HG02870 (cell line): Measurements from ENCODE around the gene SLC25A34.

Source experiments
- ATAC-seq: cut with Tn5 transposase; IDR thresholded peaks from one replicate; pipeline ENCODE4 v1.9.1; 2021; ENCODE audit warnings: mild to moderate bottlenecking, moderate library complexity; ENCODE audit not compliant: unreplicated experiment

The SLC25A34 gene

DNA sequence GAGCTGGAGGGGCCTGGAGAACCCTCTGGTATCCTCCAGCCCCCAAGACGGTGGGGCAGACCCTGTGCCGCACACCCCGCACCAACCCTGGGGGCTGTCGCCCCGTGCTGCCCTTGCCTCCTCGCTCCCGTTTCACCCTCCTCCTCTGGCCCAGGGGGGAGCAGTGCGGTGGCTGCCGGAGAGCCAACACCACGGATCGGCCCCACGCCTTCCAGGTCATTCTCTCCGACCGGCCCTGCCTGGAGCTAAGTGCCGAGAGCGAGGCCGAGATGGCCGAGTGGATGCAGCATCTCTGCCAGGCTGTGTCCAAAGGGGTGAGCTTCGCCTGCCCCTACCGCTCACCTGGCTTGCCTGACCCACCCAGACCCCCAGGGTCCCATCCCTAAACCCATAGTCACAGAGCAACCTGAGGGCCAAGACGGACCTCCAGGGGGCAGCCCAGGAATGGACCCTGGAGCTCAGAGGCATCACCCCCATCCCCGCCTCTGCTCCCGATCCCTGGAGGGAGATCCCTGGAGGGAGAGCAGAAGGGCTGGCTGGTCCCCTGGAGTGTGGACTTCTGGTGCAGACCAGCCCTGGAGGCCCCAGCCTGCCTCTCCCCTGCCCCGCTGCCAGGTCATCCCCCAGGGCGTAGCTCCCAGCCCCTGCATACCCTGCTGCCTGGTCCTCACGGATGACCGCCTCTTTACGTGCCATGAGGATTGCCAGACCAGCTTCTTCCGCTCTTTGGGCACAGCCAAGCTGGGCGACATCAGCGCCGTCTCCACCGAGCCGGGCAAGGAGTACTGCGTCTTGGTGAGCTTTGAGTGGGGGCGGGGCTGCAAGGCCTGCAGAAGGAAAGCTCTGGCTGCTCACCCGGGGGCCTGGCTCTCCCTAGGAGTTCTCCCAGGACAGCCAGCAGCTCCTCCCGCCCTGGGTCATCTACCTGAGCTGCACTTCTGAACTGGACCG, 4.0 kb upstream of the SLC25A34 start:
- no peak for ATAC-seq

DNA sequence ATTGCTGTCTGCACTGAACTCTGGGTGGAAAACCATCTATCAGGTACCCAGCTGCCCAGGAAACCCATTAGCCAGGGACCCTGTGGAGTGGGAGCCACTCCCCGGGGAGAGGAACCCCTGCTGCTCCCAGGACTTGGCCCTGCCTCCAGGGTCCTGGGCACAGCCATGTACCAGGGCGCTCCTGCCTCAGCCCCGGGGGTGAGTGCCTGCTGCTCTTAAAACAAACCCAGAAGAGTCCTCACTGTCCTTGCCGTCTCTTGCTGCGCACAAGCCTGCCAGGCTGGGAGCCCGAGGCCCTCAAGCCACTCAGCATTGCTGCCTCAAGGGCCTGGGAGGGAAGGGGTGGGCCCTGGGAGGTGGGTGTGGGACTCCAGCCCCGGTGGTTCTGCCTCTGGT, 3.4 kb upstream of the SLC25A34 start:
- ATAC-seq, result no peak

DNA sequence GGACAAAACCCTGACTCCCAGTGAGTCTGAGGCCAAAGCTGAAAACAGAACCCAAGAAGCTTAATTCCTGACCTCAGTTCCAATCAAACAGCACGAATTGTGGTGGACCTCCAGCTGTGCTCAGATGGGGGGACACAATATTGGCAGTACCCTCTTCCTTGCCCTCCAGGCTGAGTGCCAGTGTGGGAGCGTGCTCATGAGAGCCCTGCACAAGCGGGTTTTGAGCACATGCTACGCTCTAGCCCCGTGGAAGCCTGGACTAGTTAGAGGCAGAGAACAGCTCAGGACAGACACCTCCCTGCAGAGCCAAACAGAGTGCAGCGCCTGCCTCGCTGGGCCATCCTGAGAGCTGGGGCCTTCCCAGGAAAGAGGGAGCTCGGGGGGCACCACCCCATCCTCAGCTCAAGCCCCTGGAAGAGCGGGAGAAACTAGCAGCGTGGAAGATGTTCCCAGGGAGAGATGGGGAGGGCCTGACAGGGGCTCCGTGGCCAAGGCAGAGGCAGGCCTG, 2.8 kb upstream of the SLC25A34 start:
- ATAC-seq, result no peak

DNA sequence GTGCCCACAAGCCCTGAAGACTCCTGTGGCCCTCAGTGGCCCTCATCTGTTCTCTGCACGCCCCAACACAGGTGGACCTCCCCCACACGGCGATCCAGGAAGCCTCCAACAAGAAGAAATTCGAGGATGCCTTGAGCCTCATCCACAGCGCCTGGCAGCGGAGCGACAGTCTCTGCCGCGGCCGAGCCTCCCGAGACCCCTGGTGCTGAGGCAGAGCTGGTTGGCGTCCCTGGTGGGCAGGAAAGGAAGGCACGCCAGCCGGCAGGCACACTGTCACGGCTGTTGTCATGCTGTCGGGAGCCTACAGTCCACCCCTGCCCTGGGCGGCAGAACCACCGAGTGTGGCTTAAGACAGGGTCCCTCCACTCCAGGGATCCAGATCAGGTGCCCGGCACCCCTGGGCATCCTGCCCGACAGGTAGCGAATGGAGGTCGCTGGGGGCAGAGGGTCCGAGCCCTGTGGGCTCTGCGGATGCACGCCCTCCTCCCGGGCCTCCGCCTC, 2.3 kb upstream of the SLC25A34 start:
- ATAC-seq, result no peak

DNA sequence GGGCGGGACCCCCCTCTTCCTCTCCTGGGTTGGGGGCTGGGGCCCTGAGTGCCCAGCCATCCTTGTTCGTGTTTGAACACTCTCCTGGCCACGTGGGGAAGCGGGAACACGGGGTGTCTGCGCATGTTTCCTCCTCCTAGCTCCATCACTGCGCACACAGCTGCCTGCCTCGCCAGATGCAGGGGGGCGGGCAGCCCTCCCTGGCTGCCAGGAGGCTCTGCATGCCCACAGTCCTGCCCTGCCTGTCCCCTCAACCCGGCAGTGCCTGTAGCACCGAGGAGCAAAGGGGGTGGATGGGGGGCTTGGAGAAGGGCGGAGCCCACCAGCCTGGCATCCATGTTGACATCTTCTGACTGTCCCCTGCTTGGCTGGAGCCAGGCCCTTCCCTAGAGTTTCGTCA, 1.8 kb upstream of the SLC25A34 start:
- no peak for ATAC-seq

DNA sequence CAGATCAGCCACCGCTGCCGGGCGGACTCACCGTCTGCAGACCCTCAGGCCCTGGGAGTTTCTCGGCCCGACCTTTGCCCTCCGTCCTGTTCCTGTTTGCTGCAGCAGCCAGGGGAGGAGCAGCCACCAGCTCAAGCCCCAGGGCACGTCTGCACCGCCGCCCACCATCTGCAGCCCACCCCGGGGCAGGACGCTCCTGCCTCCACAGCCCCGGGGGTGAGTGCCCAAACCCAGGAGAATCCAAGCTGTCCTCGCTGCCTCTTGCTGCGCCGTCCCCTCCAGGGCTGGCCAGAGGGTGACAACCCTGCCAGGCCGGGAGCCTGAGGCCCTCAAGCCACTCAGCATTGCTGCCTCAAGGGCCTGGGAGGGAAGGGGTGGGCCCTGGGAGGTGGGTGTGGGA, 1.2 kb upstream of the SLC25A34 start:
- ATAC-seq, result no peak

DNA sequence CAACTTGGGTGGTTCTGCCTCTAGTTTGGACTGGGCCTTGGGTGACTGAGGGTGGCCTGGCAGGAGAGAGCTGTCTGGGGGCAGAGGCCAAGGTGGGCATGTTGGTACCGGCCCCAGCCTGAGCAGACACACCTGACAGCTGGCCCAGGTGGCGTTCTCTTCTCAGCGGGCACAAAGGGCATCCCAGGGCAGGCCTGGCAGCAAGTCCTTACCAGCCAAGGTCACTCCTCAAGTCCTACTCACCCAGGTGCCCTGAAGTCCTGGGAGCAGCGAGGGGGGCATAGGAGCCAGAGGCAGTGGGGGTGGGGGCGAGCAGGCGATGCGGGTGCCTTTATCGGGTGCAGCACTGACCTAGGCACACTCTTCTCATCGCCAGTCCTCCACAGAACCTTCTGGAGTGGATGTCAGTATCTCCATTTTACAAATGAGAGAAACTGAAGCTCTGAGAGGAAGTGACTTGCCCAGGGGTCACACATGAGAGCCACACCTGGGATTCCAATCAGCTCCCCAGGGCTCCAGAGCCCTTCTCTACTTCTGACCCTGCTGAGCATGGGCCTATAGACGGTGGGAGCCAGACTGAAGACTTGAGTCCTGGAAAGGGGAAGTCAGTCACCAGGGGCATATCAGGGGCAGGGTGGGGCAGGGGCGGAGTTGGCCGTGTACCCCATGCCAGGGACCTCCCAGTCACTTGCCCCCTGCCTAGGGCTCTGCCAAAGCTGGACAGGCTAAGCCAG, 587 bp upstream of the SLC25A34 start:
- no peak for ATAC-seq

DNA sequence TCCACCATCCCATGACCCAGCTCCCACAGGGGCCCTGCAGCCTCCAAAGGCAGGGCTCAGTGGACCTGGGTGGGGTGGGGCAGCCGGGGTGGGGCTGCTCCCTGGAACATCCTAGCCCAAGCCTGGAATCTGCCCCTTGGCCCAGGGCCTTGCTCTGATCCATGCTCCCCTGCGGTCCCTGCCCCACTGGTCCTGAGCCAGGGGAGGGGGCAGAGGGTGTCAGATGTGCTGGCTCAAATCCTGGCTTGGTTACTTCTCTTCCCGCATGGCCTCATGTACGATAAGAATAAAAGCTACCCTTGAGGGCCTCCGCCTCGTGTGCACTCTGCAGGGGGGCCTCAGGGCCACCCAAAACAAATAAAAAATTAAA, 819 bp downstream of the SLC25A34 start:
- no peak for ATAC-seq

DNA sequence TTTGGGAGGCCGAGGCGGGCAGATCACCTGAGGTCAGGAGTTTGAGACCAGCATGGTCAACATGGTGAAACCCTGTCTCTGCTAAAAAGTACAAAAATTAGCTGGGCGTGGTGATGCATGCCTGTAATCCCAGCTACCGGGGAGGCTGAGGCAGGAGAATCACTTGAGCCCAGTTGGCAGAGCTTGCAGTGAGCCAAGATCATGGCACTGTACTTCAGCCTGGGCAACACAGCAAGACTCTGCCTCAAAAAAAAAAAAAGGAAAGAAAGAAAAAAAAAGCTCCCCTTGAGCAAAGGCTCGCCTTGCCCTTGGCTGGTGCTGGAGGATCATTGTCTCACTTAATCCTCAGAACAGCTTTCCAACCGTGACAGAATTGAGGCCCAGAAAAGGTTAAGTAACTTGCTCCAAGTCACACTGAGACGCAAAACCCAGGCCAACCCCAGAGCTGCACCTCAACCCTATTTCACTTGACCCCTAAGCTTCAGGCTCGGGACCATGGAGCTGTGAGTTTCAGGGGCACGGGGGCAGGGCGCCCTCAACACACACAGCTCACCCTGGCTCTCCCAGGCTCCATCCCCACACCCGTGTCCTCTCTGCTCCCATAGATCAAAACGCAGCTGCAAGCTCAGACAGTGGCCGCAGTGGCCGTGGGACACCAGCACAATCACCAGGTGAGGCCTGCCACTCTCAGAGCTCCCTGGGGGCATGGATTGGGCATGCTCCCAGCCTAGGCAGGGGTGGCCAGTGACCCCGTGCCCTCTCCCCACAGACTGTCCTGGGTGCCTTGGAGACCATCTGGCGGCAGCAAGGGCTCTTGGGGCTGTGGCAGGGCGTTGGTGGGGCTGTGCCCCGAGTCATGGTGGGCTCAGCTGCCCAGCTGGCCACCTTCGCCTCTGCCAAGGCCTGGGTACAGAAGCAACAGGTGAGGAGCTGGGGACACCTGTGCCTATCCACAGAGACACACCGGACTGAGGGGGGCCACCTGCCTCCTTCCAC, 1.6 kb downstream of the SLC25A34 start:
- no peak for ATAC-seq

DNA sequence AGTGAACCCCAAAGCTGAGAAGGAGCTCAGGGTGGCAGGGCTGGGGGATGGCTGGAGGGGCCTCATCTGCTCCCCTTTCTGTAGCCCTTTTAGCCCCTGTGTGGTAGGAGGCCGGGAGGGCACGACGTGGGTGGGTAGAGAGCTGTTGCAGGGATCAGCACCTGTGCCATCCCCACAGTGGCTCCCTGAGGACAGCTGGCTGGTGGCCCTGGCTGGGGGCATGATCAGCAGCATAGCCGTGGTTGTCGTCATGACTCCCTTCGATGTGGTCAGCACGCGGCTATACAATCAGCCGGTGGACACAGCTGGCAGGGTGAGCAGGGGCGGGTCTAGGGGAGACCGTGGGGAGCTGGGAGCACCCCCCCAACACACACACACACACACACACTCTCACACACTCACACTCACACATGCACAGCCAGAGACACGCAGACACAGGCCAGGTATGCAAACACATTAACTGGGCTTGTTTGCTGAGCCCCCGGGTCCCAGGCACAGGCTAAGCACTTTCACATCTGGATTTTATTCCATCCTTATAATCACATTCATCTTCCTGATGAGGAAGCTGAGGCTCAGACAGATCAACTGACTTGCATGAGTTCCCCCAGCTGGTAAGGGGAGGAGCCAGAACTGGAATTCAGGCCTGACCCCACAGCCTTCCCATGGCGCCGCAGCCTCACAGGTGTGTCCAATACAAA, 2.5 kb downstream of the SLC25A34 start:
- ATAC-seq, result no peak

DNA sequence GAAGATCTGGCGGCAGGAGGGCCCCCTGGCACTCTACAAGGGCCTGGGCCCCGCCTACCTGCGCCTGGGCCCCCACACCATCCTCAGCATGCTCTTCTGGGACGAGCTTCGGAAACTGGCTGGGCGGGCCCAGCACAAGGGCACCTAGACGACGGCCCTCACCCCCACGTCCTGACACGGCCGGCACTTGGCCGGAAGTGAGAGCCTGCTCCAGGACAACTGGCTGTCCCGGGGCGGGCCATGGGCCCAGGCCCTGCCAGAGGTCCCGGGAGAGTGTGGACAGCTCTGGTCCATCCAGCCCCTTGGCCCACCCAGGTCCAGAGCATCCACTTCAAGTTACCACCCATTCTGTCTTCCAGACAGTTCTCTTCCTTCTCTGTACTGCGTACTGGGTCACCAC, 3.2 kb downstream of the SLC25A34 start:
- ATAC-seq, result no peak

DNA sequence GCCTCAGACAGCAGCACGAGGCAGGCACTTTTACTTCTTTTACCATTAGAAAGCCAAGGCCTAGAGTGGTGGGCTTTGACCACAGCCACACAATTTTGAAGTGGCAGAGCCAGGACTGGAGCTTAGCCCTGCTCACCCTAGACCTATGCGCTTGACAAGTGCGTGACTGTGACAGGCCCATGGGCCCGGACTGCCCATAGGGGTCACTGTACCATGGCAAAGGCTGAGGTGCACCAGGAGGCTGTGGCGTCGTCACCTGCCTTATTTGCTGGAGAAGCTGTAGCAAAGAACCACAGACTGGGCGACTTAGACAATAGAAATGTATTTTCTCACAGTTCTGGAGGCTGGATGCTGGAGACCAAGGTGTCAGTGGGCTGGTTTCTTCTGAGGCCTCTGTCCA, 3.7 kb downstream of the SLC25A34 start:
- ATAC-seq, result no peak

DNA sequence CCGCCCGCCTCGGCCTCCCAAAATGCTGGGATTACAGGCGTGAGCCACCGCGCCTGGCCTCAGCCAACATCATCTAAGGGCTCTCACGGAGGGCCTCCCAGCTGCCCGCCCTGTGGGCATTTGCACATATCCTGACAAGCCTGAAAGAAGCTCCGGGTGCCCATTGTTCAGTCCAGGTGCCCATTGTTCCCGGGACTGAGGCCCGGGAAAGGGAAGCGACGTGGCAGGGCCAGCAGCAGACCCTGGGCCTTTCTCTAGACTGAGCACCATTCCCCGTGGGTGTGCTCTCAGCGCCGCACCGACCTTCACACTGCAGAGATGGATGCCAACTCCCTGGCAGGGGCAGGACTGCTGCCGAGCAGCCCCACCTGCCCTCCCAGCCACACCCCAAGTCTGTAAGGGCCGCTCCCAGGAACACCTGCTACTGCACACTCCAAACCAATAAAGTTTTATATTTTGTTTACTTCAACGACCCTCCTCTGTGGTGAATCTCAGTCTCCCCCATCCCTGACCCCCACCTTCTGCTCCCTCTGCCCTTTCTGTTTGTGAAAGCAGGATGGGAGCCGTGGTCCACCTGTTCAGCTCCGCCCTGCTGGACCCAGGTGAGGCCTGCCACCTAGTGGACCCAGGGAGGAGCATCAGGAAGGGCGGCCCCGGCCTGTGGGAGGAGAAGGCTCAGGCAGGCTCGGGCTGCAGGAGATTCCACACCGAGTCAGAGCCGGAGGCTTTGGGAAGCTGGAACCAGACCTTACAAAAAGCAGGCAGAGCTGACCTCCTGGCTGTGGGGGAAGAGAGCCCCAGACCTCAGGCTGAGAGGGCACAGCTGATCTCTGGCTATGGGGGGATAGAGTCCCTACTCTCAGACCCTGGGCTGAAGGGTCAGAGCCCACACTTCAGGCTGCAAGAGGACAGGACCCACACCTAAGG, 5.1 kb downstream of the SLC25A34 start:
- no peak for ATAC-seq

DNA sequence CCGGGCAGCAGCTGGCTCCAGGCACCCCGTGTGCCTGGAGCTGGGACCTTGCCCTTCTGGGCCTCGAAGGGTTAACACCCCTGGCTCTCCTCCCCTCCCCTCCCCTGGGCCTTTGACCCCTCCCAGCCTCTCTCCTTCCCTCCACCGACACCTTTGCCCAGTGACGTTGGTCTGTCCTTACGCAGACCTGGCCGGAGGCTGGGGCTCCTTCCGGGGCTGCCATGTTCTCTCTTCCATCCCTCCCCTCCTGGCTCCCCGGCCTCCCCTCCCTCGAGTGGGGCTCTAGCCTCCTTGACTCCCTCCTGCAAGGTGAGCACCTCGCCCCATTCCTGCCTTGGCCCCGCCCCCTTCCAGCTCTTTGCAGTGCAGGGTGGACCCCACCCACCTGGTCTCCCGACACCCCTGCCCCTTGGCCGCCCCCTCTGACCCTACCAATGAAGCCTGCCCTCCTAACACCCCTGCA, 6.3 kb downstream of the SLC25A34 start, which contains the start of gene TMEM82:
TSS of gene TMEM82 (plus strand) at position 161 of the 463 bp plus-strand sequence. CDS start at position 222, 61 bp downstream.
- no peak for ATAC-seq

DNA sequence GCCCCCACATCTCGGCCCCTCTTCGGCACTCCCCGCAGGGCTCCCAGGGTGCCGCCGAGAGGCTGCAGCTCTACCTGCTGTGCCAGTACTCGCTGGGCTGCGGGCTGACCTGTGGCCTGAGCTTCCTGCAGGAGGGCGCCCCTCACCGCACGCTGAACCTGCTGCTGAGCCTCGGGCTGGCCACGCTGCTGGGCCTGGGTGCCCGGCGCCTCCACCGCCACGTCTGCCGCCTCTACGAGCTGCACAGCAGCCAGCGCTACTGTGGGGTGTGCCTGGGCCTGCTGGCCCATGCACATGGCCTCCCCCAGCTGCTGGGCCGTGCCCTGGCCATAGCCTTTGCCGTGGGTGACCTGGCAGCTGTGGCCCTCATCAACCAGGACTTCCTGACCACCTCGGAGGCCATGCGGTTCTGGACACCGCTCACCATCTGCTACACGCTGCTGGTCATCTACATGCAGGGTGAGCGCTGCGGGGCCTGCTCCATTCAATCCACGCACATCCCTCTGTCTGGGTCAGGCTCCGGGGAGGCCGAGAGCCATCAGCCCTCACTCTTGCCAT, 8.1 kb downstream of the SLC25A34 start:
- ATAC-seq, result no peak

DNA sequence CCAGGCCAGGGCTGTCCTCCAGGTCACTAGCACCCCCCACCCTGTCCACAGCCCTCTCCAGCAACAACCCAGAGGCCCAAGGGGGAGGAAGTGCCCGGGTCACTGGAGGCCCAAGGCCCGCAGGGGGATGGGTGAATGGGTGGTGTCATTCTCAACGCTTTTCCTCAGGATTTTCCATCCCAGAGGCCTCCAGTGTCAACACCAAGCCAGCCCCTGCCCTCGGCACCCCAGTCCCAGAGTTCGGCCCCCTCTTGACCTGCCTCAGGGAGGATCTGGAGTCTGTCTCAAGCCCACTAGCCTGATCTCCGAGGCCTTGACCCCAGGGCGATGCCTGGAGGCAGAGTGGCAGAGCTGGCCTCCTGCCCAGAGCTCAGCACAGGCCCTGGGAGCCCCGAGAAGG, 11.3 kb downstream of the SLC25A34 start:
- no peak for ATAC-seq

DNA sequence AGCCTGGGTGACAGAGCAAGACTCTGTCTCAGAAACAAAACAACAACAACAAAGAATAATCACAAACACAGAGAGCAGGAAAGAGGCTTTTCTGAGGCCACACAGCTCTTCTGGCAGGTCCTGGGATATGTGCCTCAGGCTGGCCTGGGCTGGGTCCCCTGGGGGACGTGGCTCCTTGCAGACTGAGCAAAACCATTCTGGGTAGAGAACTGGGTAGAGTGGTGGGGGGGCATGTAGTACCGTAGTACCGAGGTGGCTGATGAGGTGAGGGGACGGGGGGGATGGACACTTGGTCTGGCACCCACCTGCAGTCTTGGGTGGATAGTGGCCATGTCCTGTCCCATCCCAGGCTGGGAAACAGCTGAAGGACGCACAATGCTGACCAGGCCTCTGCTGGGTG, 12.2 kb downstream of the SLC25A34 start:
- no peak for ATAC-seq

DNA sequence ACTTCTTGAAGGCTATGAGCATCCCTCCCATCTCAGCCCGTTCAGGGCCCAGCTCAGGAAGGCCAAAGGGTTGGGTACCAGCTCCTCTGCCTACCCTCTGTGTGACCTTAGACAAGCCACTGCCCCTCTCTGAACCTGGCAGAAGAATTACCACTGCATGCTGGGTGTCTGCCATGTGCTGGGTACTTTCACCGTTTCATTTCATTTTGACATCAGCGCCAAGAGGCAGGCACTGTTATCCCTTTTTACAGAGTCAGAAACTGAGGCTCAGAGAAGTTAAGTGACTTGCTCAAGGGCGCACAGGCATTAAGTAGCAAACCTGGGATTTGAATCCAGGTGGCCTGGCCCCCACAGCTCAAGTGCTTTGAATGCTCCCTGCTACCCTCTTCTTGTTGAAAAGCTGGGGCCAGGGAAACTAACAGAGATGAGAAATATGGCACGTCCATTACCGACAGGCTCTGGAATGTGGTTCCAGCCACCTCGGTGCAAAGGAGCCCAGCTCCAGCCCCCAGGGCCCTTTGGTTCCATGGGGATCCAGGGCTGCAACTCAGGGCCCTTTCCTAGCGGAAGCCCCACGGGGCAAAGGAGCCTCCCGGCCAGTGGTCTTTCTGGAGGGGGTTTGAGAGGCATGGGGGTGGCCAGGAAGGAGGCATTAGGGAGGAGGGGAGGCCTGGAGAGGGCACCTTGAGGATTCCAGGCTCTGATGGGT, 12.8 kb downstream of the SLC25A34 start:
- no peak for ATAC-seq
